ENCODE measurements around the gene CDC42EP3.

The CDC42EP3 gene

DNA sequence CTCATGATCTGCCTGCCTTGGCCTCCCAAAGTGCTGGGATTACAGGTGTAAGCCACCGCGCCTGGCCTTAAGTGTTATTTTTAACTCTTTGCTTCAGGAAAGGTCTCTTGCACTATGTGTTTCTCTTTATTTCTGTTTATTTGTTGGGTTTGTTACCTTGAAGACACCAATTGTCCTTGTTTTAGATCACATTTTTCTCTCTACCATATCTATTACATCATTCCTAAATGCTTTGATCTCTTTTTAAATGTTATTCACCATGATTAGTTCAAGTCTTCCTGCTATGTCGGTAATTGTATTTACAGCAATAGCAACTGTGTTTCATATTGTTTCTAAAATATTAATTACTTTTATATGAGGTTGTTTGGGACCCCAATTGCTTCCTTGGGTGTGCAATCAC, 77.7 kb downstream of the CDC42EP3 start:
- no peak overlapping the region for H3K27ac ChIP-seq
- no peak for DNase-seq (ENCODE audit: low read depth, low spot score)

- DNase-seq (ENCODE audit: low read depth, low spot score) = no peak
- H3K27ac ChIP-seq = no peak overlapping the region
Observed at GRCh38 chr2:37593024-37593423, 78.4 kb downstream of the CDC42EP3 start.

Data from epithelial cell of prostate (primary cell).